ENCODE results near the gene MYO3B.

MYO3B gene

DNA sequence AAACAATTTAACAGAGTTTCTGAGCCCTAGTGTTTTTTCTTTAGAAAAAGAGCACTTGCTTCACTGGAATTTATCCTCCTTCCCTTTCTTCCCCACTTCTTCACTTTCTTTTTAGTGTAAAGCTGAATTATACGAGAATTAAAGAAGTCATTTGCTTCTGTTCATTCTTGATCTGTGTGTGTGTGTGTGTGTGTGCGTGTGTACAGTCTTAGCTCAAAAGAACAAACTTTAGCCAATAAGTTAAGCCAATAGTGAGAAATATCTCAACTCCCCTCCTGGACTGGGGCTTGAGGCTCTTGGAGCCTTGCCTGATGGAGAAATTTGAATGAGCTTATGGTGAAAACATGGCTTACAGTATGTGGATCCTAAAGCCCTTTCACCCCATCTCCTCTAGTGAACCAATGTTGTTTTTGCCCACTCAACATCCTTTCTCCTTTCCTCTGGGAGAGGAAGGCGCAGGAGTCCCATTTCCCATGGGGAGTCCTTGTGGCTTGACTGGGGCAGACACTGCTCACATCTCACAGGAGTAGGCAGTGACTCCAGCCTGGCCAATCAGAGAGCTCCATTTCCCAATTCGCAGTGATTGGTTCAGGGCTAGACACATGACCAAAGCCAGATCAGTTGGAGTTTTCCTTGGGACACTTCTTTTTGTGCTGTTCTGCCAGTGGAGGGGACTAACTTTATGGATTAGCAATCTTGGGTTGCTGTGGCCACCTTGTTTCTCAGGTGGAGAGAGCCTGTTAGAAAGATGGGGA is 16.3 kb upstream of the MYO3B start:
- DNase-seq (ENCODE audit: low spot score) = no peak

DNA sequence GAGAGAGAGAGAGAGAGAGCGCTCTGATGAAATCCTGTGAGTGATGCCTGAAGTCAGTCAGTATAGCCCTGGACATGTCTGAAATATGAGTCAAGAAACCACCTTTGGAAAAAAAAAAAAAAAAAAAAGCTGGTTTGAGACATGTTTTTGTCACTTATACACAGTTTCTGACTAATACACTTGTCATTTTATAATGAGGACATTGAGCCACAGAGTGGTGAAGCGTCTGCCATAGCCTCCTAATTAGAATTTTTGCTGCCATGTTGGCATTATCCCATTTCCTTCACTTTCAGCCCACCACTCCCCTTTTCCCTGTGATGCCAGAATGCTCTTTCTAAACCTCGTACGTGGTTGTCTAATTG is 15.7 kb upstream of the MYO3B start:
- DNase-seq (ENCODE audit: low spot score) = no peak

DNA sequence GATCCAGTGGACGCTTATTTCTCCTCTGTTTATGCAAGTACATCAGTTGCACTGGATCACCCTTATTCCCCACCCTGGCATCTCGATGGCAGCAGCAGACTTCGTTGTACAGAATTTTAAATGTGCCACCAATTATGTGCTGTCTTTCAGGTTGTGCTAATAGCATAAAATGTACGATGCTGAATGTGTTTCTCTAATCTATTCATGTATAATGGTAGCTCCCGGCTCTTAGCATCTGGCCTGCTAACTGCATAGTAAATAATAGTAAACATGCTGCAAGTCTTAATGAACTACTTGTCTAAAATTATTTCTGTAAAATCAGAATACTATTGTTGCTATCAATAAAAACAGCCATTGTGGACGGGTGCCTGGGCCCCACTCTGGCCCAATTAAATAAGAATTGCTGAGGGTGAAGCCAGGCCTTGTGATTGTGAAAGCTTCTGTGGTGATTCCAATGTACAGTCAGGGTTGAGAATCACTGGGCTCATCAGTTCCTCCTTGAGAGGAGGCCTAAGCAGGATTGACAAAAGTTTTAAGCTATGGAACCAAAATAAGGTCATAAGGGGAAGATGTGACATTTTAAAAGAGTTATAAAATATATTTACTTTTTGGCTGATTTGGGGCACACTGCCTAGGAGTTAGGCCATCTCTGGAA is 14.4 kb upstream of the MYO3B start:
- no peak for DNase-seq (ENCODE audit: low spot score)

DNA sequence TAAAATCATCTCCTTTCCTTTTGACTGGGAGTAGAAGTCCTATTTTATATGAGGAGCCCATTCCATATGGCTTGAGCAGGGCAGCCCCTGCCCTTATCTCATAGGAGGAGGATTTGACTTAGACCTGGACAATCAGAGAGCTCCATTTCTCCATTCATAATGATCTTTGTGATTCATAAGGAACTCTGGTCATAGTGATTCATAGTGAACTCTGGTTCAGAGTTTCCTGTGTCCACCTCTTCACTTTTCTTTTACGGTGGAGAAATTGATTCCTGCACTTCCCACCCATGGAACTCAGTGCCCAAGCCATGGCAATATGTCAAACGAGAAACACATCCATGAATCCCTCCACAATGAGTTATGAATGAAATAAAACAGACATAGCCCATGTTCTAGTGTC is 12.8 kb upstream of the MYO3B start:
- DNase-seq (ENCODE audit: low spot score) = no peak

DNA sequence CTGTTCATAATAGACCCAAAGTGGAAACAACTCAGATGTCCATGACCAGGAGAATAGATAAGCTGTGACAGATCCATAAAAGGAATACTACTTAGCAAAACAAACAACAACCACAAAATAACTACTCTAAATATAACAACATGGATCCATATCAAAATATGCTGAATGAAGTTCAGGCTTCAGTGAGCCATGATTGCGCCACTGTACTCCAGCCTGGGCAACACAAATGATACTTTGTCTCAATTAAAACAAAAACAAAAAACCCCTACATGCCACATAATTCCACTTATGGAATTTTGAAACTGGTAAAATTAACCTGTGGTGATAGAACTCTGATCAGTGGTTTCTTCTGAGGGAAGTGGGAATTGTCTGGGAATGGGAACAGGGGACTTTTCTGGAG is 11.2 kb upstream of the MYO3B start:
- DNase-seq (ENCODE audit: low spot score) = no peak

DNA sequence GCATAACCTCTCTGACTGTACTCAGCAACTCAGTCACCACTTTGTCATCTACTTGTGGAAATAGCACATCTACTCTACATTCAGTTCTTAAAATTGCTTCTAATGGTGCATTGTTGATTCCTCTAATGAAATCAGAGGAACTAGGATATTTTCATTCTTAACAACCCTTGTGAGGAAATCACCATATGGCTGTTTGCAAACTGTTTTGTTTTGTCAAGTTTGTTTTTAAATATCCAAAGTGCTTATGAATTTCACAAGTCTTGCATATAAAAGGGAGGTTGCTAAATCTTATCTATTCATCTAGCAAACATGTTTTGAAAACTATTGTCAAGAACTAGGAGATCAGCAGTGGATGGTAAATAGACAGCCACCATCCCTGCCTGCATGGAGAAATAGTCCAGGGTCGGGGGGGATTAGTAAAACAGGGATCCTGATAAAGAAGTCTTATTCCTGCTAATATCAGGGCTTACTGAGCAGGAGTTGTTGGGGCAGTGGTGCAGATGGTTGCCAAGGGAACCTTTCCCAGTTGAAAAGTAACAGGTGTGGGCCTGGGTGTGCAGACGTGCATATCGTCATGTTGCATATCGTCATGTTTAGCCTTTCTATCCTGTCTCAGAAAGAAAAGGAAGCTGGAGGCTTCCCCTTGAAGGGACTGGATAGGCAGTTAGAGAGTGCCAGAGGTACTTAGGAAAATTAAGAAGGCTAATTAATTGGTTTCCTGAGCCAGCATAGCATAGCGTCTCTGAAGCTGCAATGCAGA is 7.5 kb upstream of the MYO3B start:
- DNase-seq (ENCODE audit: low spot score) = no peak

DNA sequence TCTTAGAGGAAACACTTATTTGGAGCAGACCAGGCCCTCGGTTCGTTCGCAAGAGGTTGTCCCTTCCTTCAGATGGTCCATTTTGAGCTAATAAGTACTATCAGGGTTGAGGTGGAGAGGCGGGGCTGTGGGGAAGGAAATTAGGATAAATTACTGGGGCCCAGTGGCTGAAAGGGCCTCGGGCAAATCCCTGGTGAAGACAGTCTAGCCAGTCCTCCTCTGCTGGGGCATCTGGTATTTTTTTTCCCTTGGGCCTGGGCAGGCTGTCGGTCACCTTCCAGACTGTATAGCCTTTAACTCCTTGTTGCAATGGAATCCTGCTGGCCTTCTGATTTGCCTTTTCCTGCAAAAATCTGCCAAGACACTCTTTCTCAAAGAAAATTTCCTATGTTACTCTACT is 1.7 kb upstream of the MYO3B start:
- no peak for DNase-seq (ENCODE audit: low spot score)

DNA sequence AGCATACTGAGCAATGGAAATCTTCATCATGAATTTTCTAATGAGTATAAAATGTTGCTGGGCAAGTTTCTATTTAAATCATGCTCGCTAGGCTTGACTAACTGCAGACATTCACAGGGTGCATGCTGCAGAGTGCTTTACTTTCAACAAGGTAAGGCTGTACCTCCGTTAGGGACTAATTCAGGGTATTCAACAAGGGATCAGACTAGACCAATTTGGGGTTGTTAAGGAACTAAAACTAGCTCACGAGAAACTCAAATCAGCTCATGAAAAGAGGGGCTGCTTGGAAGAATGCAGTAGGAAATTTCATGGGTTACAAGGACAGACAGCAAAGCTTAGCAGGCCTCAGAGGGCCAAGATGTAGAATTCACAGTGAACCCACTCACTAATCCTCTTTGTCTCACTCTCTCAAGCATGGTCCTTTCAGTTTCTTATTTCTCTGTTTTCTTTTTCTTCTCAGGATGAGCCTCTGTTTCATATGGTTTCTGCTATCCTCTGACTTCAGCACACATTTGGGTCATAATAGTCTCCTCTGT is 2.2 kb downstream of the MYO3B start:
- no peak for DNase-seq (ENCODE audit: low spot score)

DNA sequence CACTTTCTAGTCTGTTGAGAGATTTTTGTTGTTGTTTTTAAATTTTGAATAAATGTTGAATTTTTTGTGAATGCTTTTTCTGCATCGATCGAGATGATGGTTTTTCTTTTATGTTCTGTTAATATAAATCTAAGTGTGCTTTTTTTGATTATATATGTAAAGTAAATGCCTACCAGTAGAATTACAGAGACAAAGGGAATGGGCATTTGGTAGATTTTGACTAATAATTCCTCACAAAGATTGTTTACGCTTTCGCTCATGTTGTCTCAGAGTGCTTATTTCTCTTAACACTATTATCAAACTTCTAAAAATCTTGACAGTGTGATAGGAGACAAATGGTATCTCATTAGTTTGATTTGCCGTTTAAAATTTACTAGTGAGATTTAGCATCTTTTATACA is 3.7 kb downstream of the MYO3B start:
- DNase-seq (ENCODE audit: low spot score) = no peak

DNA sequence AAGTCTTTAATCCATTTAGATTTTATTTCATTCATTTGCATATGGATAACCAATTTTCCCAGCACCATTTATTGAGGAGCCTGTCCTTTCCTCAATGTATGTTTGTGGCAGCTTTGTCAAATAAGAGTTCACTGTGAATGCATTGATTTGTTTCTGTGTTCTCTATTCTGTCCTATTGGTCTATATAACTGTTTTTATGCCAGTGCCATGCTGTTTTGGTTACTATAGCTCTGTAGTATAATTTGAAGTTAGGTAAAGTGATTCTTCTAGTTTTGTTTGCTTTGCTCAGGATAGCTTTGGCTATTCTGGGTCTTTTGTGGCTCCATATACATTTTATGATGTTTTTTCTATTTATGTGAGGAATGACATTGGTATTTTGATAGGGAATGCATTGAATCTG is 7.4 kb downstream of the MYO3B start:
- DNase-seq (ENCODE audit: low spot score) = no peak

DNA sequence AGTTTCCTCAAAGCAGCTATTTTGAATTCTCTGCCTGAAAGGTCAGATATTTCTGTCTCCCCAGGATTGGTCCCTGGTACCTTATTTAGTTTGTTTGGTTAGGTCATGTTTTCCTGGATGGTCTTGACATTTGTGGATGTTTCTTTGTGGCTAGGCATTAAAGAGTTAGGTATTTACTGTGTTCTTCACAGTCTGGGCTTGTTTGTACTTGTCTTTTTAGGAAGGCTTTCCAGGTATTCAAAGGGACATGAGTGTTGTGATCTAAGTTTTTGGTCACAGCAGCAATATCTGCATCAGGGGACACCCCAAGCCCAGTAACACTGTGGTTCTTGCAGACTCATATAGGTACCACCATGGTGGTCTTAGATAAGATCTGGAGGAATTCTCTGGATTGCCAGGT is 11.8 kb downstream of the MYO3B start:
- no peak for DNase-seq (ENCODE audit: low spot score)

DNA sequence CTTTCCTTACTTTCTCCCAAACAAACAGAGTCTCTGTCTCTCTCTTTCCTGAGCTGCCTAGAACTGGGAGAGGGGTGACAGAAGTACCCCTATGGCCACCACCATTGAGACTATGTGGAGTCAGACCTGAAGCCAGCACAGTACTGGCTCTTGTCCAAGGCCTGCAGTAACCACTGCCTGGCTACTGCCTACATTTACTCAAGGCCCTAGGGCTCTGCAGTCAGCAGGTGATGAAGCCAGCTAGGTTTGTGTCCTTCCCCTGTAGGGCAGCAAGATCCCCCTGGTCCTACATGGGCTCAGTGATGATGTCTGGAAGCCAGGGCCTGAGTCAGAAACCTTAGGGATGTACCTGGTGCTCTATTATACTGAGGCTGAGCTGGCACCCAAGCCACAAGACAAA is 12.2 kb downstream of the MYO3B start:
- no peak for DNase-seq (ENCODE audit: low spot score)

DNA sequence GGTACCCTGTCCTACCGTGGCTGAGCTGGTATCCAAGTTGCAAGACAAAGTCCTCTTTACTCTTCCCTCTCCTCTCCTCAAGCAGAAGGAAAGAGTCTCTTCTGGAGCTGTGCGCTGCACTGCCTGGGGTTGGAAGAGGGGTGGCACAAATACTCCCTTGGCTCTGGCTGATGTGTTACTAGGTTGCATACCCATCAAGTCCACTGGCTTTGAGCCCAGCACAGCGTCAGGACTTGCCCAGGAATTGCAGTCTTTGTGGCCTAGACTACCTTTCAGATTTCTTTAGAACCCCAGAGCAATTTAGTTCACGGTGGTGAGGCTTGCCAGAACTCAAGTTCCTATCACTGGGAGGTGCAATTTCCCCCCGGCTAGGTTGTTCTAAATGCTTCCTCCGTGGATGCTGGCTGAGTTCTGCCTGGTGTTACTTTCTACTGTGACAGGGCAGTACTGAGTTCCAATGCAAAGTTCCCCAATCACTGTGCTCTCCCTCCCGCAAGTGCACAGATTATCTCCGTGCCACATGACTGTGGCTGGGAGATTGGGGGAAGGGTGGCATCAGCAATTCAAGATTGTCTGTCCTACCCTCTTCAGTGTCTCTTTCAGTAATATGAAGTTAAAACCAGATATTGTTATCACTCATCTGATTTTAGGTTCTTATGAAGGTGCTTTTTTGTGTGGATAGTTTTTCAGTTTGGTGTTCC is 13.4 kb downstream of the MYO3B start:
- no peak for DNase-seq (ENCODE audit: low spot score)

DNA sequence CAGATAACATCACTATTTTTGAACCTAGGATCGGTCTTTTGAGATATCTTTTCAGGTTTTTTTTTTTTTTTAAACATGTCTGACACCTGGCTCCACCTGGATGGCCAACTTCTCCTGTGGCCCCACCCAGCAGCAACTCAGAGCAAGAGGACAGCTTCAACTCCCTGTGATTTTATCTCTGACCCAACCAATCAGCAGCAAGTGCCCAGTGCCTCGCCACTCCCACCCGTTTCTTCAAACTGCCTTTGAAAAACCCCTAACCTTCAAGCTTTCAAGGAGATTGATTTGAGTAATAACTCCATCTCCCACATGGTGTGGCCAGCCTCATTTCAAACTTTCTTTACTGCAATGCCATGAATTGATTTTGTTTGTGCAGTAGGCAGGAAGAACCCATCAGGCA is 19.0 kb downstream of the MYO3B start:
- DNase-seq (ENCODE audit: low spot score) = no peak

DNA sequence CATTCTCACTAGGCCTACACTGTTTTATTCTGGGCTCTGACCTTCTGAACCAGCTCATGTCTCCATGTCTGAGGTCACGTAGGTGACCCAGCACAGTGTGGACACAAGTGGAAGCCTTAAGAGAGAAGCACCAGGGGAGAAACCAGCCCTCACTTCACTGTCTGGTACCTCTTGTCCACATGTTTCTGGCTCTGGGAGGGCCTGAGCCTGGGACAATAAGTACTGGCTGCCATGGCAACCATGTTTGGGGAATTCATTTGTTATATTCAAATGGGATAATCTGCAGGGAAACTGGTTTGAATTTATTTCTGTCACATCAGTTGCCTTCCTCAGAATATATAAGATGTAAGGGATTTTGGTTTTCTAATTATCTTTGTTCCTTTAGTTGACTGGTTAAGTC is 23.3 kb downstream of the MYO3B start:
- no peak for DNase-seq (ENCODE audit: low spot score)

DNA sequence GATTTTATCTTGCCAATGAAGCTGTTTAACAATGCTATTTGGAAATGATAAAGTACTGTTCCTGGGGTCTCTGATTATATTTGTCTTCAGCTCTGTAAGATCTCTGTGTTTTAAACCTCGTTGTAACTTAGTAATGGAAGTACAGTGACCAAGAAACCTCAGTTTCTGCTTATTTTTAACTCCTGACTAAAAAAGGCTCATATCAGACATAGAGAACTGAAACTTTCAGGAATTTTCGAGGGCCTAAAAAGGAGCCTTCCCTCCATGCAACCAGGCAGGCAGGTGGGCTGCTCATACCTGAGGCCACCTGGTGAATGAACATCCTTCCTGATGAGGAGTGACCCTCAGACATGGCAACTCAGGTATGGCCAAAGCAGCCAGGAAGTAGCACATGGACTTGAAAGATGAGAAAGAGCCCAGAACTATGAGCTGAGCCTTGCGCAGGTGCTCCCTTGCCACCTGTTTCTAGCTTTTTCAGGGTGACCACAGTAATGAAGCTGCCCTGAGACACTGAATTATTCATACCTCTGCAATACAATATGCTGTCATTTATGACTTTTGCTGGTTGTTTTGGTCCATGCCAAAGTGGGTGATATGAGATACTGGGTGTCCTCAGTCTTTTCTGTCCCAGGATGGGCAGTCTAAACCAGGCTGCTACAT is 23.9 kb downstream of the MYO3B start:
- DNase-seq (ENCODE audit: low spot score) = no peak

DNA sequence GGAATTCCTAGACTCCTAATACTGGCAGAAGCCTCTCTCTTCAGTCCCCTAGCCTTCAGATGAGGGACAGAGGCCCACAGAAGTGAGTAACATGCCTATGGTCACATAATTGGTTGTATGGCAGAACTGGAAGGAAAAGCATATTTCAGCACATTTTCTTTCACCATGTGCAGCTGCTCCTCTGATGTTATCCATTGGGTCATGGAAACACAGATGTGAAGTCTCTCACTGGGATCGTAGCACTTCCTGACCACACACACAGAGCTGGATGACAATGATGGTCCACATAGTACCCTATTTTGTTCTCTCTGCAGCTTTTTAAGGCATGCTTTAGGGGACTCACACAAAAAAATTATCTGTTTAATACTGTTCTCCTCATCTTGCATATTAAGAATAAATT is 24.5 kb downstream of the MYO3B start:
- DNase-seq (ENCODE audit: low spot score) = no peak

DNA sequence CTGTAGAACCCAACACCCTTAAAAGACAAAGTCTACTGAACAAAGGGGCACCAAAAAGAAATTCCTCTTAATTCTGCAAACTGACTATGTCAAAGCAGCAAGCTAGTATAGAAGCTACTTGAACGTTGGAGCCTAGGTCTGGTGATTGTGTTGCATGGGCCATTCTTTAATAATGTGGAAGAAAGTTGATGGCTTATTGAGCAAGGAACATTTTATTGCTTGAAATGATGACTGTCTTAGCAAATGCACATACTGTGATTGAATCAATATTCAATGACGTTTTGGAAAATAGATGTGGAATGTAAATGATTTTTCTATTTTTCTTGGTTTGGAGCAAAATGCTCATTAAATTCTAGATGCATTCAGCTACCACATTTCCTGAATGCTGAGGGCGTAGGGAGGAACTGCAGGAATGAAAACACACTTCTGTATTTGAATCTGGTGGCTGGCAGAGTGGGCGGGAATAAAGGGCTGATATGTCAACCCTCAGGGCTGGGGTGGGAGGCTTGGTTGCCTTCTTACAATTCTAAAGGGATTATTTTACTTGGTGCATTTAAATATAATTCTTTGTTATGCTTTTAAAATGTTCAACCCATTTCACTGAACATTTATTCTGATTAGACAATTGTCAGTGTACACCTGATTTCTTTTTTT is 26.5 kb downstream of the MYO3B start:
- DNase-seq (ENCODE audit: low spot score) = no peak

DNA sequence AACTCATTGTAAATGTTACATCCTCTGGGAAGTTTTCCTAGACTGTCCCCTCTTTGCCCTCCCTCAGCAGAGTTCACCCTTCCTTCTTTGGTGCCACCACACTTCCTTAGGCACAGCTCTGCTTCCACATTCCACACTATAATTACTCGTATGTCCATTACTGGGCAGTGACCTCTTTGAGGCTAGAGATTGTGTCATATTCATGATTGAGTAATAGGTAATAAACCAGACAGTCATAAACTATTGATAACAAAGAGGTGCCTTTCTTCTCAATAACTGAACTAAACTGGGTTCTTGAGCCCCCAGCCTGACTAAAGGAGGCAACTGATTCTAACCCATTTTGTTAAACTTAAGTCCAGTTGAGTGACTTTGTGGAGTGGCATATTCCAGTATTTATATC is 28.3 kb downstream of the MYO3B start:
- DNase-seq (ENCODE audit: low spot score) = no peak

DNA sequence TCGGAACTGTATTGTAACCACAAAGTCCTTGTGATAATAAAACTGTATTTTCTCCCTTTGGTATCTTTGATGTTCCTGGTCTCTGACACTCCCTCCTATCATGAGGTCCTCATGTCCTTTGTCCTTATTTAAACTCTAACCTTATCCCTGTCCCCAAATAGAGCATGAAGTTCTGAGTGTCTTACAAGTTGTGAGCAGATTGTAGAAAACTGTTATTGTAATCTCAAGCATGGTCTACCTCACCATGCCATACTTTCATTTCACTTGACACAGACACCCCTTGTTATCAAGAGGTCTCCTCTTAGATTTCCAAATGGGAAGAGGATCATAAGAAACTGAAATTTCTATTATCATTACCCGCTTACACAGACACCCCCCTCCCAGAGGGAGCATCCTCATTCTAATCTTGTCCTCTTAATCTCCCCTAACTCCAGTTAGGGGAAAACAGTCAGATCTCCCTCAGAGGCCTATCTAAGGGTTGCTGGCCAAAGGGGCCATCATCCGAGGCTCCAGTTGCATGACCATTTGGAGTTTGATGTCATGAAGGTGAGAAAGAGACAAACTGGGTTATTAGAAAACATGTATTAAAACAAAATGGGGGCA is 29.0 kb downstream of the MYO3B start:
- no peak for DNase-seq (ENCODE audit: low spot score)

DNA sequence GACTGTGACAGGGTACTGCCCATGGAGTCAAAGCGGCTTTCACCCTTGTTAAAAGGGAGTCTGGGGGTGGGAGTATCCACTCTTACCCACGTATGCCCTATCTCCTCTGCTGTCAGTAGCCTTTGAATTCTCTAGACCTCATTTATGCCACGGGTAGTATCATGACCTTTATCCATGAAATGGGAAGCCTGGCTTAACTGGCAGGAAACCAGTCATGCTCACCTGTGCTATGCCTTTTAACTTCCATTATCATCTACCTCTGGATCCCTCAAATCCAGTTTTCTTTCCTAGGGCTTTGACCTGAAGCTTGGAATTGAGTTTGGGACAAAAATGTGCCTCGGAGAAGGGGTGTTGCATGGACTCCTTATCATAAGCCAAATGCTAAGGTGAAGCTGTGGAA is 30.0 kb downstream of the MYO3B start:
- DNase-seq (ENCODE audit: low spot score) = no peak
